Lung (tissue), 12 donors: ENCODE results near the gene GOLGA6L7. TPM values are rescaled to one million over a fixed set of nuclear protein-coding genes. Genes with fewer than 3 reads are reported as not detected.

Experiments used
- ATAC-seq: fragments of 200-7000 bp; cut with Tn5 transposase; one replicate; pipeline ENCODE4 v1.9.1; 2020; ENCODE audit warnings: moderate number of reproducible peaks; ENCODE audit not compliant: insufficient read depth, low FRiP score
- DNase-seq, 3 donors: peaks; one replicate each; pipeline ENCODE4 v3.0.0-alpha.2; 2013 to 2017
- H3K27ac ChIP-seq, 2 donors: one replicate each; pipeline ENCODE4 v1.5.1; 2013; ENCODE audit warnings: mild to moderate bottlenecking in 2 of 2, moderate library complexity in 2 of 2, control low read depth in 1 of 2, inconsistent platforms in 1 of 2, low read depth in 1 of 2, low read length in 1 of 2
- H3K27me3 ChIP-seq, 3 donors: one replicate each; pipeline ENCODE4 v1.5.1; 2013; ENCODE audit warnings: low read length in 2 of 3; ENCODE audit not compliant: control insufficient read depth in 3 of 3, insufficient read depth in 3 of 3
- H3K36me3 ChIP-seq, 4 donors: one replicate each; pipeline ENCODE4 v1.5.1; 2013; ENCODE audit warnings: low read length in 4 of 4, mild to moderate bottlenecking in 1 of 4, moderate library complexity in 1 of 4; ENCODE audit not compliant: control insufficient read depth in 4 of 4, insufficient read depth in 4 of 4
- H3K4me1 ChIP-seq, 5 donors: one replicate each; pipeline ENCODE4 v1.5.1; 2013; ENCODE audit warnings: low read length in 5 of 5, mild to moderate bottlenecking in 2 of 5, moderate library complexity in 1 of 5; ENCODE audit not compliant: control insufficient read depth in 5 of 5, insufficient read depth in 5 of 5
- H3K4me3 ChIP-seq: one replicate; pipeline ENCODE4 v1.5.1; 2013; ENCODE audit warnings: mild to moderate bottlenecking, control low read depth, moderate library complexity
- H3K9ac ChIP-seq, 2 donors: one replicate each; pipeline ENCODE4 v1.5.1; 2013; ENCODE audit warnings: low read length in 2 of 2, control low read depth in 1 of 2; ENCODE audit not compliant: insufficient read depth in 1 of 2
- H3K9me3 ChIP-seq, 4 donors: one replicate each; pipeline ENCODE4 v1.5.1; 2013; ENCODE audit warnings: low read length in 3 of 4, mild to moderate bottlenecking in 1 of 4, moderate library complexity in 1 of 4; ENCODE audit not compliant: control insufficient read depth in 4 of 4, insufficient read depth in 3 of 4
- CTCF ChIP-seq: IDR thresholded peaks from 2 replicates; pipeline ENCODE4 v1.5.1; 2012; ENCODE audit warnings: mild to moderate bottlenecking; ENCODE audit errors: control extremely low read depth, extremely low read depth
- WGBS, 2 donors: extraction: QIAGEN DNeasy Blood & Tissue Kit; methylation state at CpG; one replicate each; pipeline ENCODE4 v1.1.7; 2013; 5-methylcytosine and 5-hydroxymethylcytosine counted together
- polyA plus RNA-seq, 2 donors: library from polyadenylated mRNA; stranded (reverse); fragments of 200-250 nt; gene quantifications; one replicate each; pipeline ENCODE4 v1.2.1, GENCODE V29; 2013
- total RNA-seq, 2 donors: library from RNA; depleted of rRNA in 1 of 2; stranded (reverse); fragments of >200 nt in 1 of 2; gene quantifications; one replicate each; pipeline ENCODE4 v1.2.1, GENCODE V29; 2014 to 2021
- donor health status: control.
- donor health status: control.
- donor health status: Bipolar disorder and iron deficiency.
- donor health status: healthy.
- donor health status: DM: yes; HTN: yes; CAD: no.

Gene GOLGA6L7
- total and polyA plus RNA-seq, 4 donors, result not detected

- Histone ChIP-seq H3K27me3 (peaks cover 0 to 6% (median 0%) of the 10 kb centered on the region in 3 donors), H3K9me3 (peaks cover 0 to 2% (median 0%) of the 10 kb centered on the region in 4 donors), H3K27ac (no peak overlapping the region), H3K36me3 (no peaks in the 10 kb centered on the region), H3K4me3 (no peak overlapping the region), H3K9ac (no peak overlapping the region), H3K4me1 (peaks cover 0 to 8% (median 4%) of the 10 kb centered on the region in 5 donors)
- TF ChIP-seq CTCF, result no peak
- DNase-seq, result peak in 1 of 3 donors; percentile 36
- 79 to 93% methylated on average over 5 of the region's 5 CpGs for WGBS, 2 donors
- ATAC-seq, result no peak
Measured at GRCh38 chr15:28880680-28881079, 32.2 kb upstream of the GOLGA6L7 start.

- 92 to 94% methylated on average over 9 of the region's 9 CpGs for WGBS, 2 donors
- no peak for DNase-seq
- Histone ChIP-seq H3K4me1 (no peaks in the 10 kb centered on the region), H3K4me3 (no peak overlapping the region), H3K27ac (no peak overlapping the region), H3K9me3 (peaks cover 0 to 2% (median 0%) of the 10 kb centered on the region in 4 donors), H3K27me3 (no peaks in the 10 kb centered on the region), H3K9ac (no peak overlapping the region), H3K36me3 (no peaks in the 10 kb centered on the region)
- ATAC-seq, result no peak
- no peak for TF ChIP-seq CTCF
Measured at GRCh38 chr15:28879551-28879950, 31.1 kb upstream of the GOLGA6L7 start.

- ATAC-seq (no peak), DNase-seq (no peak)
- Histone ChIP-seq H3K36me3 (no peaks in the 10 kb centered on the region), H3K9ac (no peak overlapping the region), H3K4me1 (no peaks in the 10 kb centered on the region), H3K27ac (no peak overlapping the region), H3K9me3 (no peaks in the 10 kb centered on the region), H3K4me3 (no peak overlapping the region), H3K27me3 (no peaks in the 10 kb centered on the region)
- WGBS, 2 donors, result 84 to 89% methylated on average over 15 of the region's 15 CpGs
- TF ChIP-seq CTCF, result no peak
Measured at GRCh38 chr15:28878209-28878608, 29.8 kb upstream of the GOLGA6L7 start.

- no peak for DNase-seq
- Histone ChIP-seq H3K4me3 (no peak overlapping the region), H3K9me3 (peaks cover 0 to 8% (median 2%) of the 10 kb centered on the region in 4 donors), H3K27me3 (no peaks in the 10 kb centered on the region), H3K36me3 (no peaks in the 10 kb centered on the region), H3K9ac (no peak overlapping the region), H3K27ac (no peak overlapping the region), H3K4me1 (no peaks in the 10 kb centered on the region)
- no peak for ATAC-seq
- TF ChIP-seq CTCF, result no peak
- WGBS, 2 donors, result 90 to 92% methylated on average over 8 of the region's 8 CpGs
Measured at GRCh38 chr15:28876845-28877185, 28.4 kb upstream of the GOLGA6L7 start.
